Activated T-cell treated with anti-CD3 and anti-CD28 coated beads, Interleukin-2, amount 50 U/mL, for 72 hours (primary cell): ENCODE measurements around the gene LHX1. TPM values are rescaled to one million over a fixed set of nuclear protein-coding genes. Genes with fewer than 3 reads are reported as not detected.
A peak's percentile ranks its signal among the peaks of the same experiment; 100 is the strongest.

ENCODE experiments used
- ATAC-seq, 2 donors: fragments of 150-1000 bp; cut with Tn5 transposase; replicated peaks in 1 of 2; 2 replicates each; pipeline ENCODE4 v1.10.0; 2021; ENCODE audit warnings: moderate library complexity in 2 of 2, mild to moderate bottlenecking in 1 of 2
- DNase-seq, 2 donors: peaks; one replicate each; pipeline ENCODE4 v3.0.0; 2021 to 2022; ENCODE audit warnings: mixed read lengths in 1 of 2
- H3K27ac Mint-ChIP-seq: one replicate; pipeline ENCODE4 v1.8.0; 2022; ENCODE audit warnings: mild to moderate bottlenecking, moderate library complexity, mixed read lengths
- H3K27me3 Mint-ChIP-seq: one replicate; pipeline ENCODE4 v1.8.0; 2022; ENCODE audit warnings: low read depth, mixed read lengths
- H3K36me3 Mint-ChIP-seq, 2 donors: one replicate each; pipeline ENCODE4 v1.8.0; 2022; ENCODE audit warnings: mixed read lengths in 2 of 2, mild to moderate bottlenecking in 1 of 2; ENCODE audit not compliant: insufficient read depth in 2 of 2
- H3K4me1 Mint-ChIP-seq: one replicate; pipeline ENCODE4 v1.8.0; 2022; ENCODE audit warnings: low read depth, mixed read lengths
- H3K4me3 Mint-ChIP-seq, 2 donors: one replicate each; pipeline ENCODE4 v1.8.0; 2022; ENCODE audit warnings: mild to moderate bottlenecking in 2 of 2, mixed read lengths in 2 of 2, moderate library complexity in 2 of 2
- H3K9me3 Mint-ChIP-seq, 2 donors: one replicate each; pipeline ENCODE4 v1.8.0; 2022; ENCODE audit warnings: mixed read lengths in 2 of 2
- total RNA-seq, 2 donors: library from RNA; stranded (reverse); gene quantifications; one replicate each; pipeline ENCODE4 v1.2.3, GENCODE V29; 2022

The LHX1 gene
- total RNA-seq, 2 donors from 2014 or later, result 0.32 to 0.34 TPM

DNA sequence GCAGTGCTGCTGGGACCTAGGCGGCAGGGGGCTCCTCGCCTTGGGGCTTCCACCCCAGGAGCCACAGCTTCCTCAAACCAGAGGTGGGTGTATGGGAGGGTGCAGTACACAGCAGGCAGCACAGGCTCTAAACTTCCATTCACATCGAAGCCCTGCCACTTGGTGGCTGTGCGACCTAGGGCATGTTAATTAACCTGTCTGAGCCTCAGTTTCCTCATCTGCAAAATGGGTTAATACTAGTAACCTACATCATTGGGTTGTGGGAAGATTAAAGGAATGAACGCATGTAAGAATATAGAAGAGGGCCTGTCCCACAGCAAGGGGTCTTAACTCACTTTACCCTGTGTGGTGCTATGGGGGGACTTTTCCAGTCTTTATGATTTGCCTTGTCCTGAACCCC, 26.8 kb upstream of the LHX1 start:
- no peaks in the 10 kb centered on the region for H3K9me3 Mint-ChIP-seq
- peaks cover 2% of the 10 kb centered on the region for H3K4me1 Mint-ChIP-seq
- H3K4me3 Mint-ChIP-seq, result no peak overlapping the region
- peaks cover 28% of the 10 kb centered on the region for H3K27me3 Mint-ChIP-seq
- no peaks in the 10 kb centered on the region for H3K36me3 Mint-ChIP-seq
- H3K27ac Mint-ChIP-seq, result no peak overlapping the region
- DNase-seq, result no peak
- ATAC-seq, result no peak

DNA sequence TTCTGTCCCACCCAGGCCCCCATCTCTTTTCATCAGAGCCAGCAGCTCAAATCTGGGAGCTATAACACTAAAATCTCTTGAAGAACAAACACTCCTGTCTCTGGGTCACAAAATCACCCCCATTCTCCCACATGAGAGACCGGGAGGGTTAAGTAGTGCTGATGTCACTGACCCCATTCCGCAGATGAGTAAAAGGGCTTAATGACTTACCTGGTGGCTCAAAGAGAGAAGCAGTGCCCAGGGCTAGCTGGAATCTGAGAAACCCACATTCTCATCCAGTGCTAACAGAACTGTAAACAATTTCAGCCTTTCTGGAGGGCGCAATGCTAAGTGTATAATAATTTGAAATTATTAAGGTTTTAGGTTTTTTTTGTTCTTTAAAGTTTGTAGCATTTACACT, 26.3 kb upstream of the LHX1 start:
- Mint-ChIP-seq H3K4me3 (no peak overlapping the region), H3K27ac (no peak overlapping the region), H3K36me3 (no peaks in the 10 kb centered on the region), H3K4me1 (peaks cover 5% of the 10 kb centered on the region), H3K27me3 (peaks cover 28% of the 10 kb centered on the region), H3K9me3 (no peaks in the 10 kb centered on the region)
- ATAC-seq (no peak), DNase-seq (no peak)

DNA sequence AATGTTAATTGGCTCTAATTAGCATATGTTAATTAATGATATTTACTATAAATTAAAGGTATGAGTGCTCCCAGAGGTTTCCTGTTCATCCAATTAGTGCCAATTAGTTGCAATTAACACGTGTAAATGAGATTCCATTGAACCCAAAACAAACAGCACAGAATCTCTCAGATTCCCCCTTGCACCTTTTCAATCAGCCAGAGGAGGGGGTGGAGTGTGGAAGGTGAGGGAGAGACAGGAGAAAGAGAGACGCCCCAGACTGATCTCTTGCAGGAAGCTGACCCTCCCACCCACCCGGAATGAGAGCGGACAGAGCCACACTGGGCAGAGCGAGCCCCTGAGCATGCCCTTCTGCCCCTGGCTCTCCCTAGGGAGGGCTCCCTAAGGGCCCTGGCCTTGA, 24.1 kb upstream of the LHX1 start:
- H3K4me1 Mint-ChIP-seq, result peaks cover 6% of the 10 kb centered on the region

DNA sequence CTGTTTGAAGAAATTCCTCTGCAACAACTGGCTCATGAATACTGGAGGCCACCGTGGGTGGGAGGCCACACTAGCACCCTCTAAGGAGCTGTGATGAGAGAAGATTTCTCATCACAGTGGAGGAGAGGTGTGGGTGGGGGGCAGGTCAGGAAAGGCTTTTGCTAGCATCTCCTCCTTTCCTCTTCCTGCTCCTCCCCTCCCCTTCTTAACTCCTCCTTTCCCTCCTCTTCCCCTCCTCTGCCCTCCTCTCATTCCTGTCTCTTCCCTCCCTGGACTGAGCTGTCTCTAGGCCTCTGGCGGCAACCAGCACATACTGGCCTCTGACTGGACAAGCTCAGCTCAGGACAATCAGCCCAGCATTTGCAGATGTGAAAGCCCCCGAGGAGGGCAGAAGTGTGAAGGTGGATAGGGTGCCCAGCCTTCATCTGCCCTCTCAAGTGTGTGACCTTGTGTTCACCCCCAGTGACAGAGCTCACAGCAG, 19.0 kb upstream of the LHX1 start:
- Mint-ChIP-seq H3K9me3 (no peaks in the 10 kb centered on the region), H3K36me3 (no peaks in the 10 kb centered on the region), H3K27ac (no peak overlapping the region), H3K27me3 (peaks cover 36% of the 10 kb centered on the region), H3K4me1 (peaks cover 39% of the 10 kb centered on the region), H3K4me3 (no peak overlapping the region)
- no peak for ATAC-seq
- DNase-seq, result no peak

More for the DNA sequence above, 24.1 kb upstream of the LHX1 start:
- no peaks in the 10 kb centered on the region for H3K36me3 Mint-ChIP-seq
- no peak for ATAC-seq
- no peak overlapping the region for H3K27ac Mint-ChIP-seq
- no peaks in the 10 kb centered on the region for H3K9me3 Mint-ChIP-seq
- H3K27me3 Mint-ChIP-seq, result peaks cover 20% of the 10 kb centered on the region
- DNase-seq, result no peak
- no peak overlapping the region for H3K4me3 Mint-ChIP-seq

DNA sequence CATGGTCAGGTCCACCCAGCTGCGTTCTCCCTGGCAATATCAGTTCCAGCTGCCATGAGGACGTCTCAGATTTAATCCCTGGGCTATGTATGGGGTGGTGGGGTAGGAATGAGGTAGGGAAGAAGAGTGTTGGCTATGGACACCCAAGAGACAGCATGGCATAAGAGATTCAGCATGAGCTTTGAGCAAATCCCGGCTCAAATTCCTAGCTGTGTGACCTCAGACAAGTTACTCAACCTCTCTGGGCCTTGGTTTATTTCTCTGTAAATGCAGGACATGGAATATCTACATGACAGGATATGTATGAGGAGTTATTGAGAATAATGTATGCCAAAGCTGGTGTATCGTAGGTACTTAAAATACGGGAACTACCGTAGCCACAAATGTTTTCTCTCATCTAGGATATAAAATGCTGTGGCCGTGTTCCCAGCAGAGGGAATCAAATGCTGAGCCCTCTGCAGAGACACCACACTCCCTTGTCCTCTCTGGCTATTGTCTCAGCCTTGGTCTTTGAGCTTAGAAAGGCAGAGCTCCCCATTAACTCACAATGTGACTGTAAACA, 17.8 kb upstream of the LHX1 start:
- no peak overlapping the region for H3K4me3 Mint-ChIP-seq
- peaks cover 38% of the 10 kb centered on the region for H3K27me3 Mint-ChIP-seq
- peaks cover 39% of the 10 kb centered on the region for H3K4me1 Mint-ChIP-seq
- no peak for DNase-seq
- no peaks in the 10 kb centered on the region for H3K36me3 Mint-ChIP-seq
- no peak overlapping the region for H3K27ac Mint-ChIP-seq
- H3K9me3 Mint-ChIP-seq, result no peaks in the 10 kb centered on the region
- no peak for ATAC-seq

DNA sequence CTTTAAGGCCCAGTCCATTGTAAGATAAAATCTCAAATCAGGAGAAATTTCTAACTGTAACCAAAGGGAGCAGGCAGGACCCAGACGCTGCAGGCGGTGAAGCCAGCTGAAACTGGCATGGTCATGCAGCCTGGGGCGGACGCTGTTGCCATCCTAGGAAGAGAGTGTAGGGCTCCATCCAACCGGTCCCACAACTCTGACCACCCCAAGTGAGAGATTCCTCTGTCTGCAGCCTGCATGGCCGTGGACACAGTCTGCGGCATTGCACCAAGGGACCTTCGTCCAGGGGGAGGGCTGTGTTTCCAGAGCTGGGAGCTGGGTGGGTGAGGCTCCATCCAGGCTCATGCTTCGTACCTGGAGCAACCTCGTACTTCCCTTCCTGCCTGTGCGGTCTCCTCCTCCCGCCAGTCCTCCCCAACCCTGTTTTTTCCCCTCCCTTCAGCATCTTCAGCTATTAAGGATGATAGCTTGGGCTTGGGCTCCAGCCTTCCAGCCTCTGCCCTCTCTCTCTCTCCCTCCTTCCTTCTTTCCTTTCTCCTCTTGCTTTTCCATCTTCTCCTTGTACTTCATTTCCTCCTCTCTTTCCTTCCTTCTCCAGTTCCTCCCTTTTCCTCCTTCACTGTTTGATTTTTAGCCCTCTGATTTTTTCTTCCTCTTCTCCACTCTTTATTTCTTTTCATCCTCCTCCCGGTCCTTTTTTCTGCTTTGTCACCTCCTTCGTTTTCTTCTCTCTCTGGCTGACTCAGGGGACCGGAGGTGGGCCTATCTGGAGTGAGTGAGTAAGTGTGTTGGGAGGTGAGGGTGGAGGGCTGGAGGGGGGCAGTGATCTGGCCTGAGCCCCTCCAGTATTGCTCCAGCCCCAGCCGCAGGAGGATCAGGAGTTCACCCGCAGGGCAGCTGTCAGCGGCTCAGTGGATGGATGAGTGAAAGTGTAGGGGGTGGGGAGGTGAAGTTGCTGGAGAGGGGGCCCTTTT, 17.0 kb upstream of the LHX1 start:
- peak; percentile 25 to 31 for DNase-seq
- peaks cover 44% of the 10 kb centered on the region for H3K27me3 Mint-ChIP-seq

DNA sequence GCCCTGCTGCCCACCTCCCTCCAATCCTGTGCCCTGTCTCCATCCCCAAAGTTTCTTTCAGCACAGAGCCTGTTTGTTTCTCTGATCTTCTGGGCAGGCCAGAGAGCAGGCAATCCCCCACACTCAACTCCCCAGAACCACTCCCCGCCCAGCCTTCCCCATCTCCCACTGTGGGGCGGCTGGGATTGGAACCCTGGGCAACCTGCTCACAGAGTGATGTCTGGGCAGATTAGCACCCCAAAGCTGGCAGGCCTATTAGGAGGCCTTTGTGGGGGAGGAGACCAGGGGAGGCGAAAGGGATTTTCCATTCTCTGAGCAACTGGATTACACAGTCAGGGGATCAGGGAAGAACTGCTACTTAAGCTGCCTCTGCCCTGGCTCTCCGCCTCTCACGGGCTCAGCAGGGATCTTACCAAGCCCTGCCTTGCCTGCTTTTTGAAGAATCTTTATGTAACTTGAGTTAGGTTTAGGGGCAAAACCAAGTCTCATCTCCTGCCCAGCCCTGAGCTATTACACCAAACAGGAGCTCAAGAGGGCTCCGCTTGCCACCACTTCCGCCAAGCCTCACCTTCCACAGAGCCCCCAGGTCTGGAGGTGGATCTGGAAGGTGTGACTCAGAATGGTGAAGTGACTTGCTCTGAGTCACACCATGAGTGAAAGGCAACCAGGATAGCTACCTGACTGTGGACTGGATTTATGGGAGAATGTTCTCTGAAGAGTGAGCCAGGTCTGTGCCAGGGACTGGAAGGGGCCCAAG, 16.0 kb upstream of the LHX1 start:
- Mint-ChIP-seq H3K27me3 (peaks cover 53% of the 10 kb centered on the region), H3K4me1 (peaks cover 34% of the 10 kb centered on the region), H3K4me3 (peak overlapping the region; percentile 55 to 77), H3K27ac (peak overlapping the region; percentile 13), H3K9me3 (no peaks in the 10 kb centered on the region), H3K36me3 (no peaks in the 10 kb centered on the region)
- DNase-seq (peak; percentile 72 to 82), ATAC-seq (peak; percentile 96 to 98)

More for the DNA sequence above, 17.0 kb upstream of the LHX1 start:
- H3K27ac Mint-ChIP-seq, result no peak overlapping the region
- H3K36me3 Mint-ChIP-seq, result no peaks in the 10 kb centered on the region
- H3K9me3 Mint-ChIP-seq, result no peaks in the 10 kb centered on the region
- peak; percentile 41 to 44 for ATAC-seq
- H3K4me3 Mint-ChIP-seq, result peak overlapping the region; percentile 54 to 77
- H3K4me1 Mint-ChIP-seq, result peaks cover 39% of the 10 kb centered on the region

DNA sequence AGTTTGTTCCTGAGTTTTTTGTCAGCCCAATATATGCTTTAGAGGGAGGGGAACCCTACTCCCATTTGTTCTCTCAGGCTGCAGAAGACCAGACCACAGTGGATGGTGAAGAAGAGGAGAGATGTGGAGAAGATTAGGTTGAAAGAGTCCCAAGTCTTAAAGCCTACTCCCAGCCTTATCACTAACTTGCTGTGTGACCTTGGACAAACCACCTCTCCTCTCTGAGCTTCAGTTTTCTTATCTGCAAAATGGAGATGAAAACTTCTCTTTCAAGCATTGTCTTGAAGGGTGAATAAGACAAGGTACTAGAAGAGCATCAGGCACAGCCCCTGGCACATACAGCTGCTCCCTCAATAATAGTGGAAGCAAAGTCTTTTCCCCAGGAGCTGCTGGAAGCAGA, 15.1 kb upstream of the LHX1 start:
- Mint-ChIP-seq H3K4me3 (no peak overlapping the region), H3K27ac (no peak overlapping the region), H3K27me3 (peaks cover 60% of the 10 kb centered on the region), H3K9me3 (no peaks in the 10 kb centered on the region), H3K36me3 (no peaks in the 10 kb centered on the region), H3K4me1 (peaks cover 34% of the 10 kb centered on the region)
- ATAC-seq, result no peak
- no peak for DNase-seq

DNA sequence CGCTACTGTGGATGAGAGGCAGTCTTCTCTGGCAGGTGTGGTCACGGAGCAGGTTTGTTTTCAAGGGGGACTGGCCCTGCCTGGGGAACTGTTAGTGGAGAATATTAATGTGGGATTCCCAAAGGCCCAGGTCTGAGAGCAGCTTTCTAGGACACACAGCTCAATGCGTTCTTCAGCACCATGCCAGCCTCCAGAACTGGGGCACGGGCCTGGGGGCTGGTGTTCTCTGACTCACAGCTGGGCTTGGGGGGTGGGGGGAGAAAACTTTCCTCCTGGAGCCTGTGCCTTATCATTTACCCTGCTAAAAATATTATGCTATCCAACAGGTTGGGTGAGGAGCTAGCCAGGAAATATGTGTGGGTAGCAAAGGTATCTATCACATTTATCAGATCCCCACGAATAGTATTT, 13.5 kb upstream of the LHX1 start:
- ATAC-seq (no peak), DNase-seq (no peak)
- no peak overlapping the region for H3K4me3 Mint-ChIP-seq
- H3K9me3 Mint-ChIP-seq, result no peaks in the 10 kb centered on the region
- peaks cover 74% of the 10 kb centered on the region for H3K27me3 Mint-ChIP-seq
- no peaks in the 10 kb centered on the region for H3K36me3 Mint-ChIP-seq
- H3K4me1 Mint-ChIP-seq, result peaks cover 36% of the 10 kb centered on the region
- no peak overlapping the region for H3K27ac Mint-ChIP-seq

DNA sequence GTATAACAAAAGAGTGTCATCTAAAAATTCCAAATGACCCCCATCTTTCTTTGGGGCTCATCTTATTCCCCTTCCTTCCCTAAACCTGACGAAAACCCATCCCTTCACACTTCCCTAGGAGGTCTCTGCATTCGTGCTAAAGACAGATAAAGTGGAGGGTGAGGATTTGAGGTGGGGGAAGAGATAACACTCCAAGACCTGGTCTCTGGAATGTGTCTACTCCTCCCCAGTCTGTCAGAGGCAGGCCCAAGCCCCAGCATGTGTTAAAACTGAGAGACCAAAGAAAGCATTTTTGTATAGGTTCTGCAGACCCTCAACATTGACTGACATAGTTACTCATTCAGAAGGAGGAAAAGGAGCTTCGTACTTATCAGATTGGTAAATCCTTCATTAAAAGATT, 11.0 kb upstream of the LHX1 start:
- Mint-ChIP-seq H3K27me3 (peaks cover 83% of the 10 kb centered on the region), H3K9me3 (no peaks in the 10 kb centered on the region), H3K36me3 (no peaks in the 10 kb centered on the region), H3K27ac (no peak overlapping the region), H3K4me3 (no peak overlapping the region), H3K4me1 (peaks cover 26% of the 10 kb centered on the region)
- DNase-seq, result no peak
- ATAC-seq, result no peak

DNA sequence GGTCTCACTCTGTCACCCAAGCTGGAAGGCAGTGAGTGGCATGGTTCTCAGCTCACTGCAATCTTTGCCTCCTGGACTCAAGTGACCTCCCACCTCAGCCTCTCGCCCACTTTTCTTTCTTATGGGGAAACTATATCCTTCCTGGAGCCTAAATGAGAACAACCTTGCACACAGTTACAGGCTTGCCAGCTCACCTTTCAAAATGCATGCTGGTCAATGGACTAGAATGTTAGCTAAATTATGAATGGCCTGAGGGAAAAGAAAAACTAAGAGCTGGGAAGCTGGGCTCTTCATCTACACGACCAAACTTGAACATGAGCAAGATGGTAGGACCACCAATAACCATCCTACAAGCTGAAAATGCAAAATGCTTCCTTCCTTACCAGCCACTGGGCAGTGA, 10.6 kb upstream of the LHX1 start:
- DNase-seq (no peak), ATAC-seq (no peak)
- Mint-ChIP-seq H3K4me3 (no peak overlapping the region), H3K9me3 (no peaks in the 10 kb centered on the region), H3K36me3 (no peaks in the 10 kb centered on the region), H3K27ac (no peak overlapping the region), H3K27me3 (peaks cover 83% of the 10 kb centered on the region), H3K4me1 (peaks cover 23% of the 10 kb centered on the region)

DNA sequence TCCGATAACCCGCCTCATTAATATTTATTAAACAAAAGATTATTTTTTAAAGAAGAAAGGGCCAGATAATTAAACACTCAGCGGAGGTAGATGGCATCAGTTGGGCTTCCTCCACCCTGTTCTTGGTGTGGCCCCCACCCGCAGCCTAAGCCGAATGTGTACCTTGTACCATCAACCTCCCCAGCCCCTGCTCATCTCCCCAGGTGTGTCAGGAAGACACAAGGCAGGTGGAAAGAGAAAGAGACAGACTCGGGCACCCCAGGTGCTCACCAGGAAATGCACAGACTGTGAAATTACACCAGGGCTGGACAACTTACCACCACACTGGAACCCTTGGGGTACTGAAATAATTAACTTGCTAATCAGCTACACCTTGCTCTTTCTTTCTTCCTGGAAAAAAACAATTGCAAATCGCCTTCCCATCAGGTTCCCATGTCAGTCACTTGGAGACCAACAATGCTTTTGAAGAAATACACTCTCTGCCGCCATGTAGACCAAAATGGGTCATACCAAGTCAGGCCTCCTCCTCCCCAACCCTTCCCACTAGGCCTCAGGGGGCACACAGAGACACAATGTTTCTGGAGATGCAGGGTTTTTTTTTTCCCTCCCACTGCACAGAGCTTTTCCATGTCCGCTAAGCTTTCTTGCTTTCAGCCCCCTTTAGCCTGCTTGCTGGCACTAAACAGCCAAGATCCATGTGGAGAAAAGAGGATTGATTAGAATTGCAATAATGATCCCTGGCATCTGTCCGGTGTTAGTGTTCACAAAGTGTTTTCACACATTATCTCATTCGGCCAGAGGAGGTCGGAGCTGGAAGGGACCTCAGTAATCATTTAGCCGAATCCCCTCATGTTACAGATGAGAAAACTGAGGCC, 8.6 kb upstream of the LHX1 start:
- Mint-ChIP-seq H3K4me1 (peaks cover 37% of the 10 kb centered on the region), H3K36me3 (peaks cover 0 to 2% of the 10 kb centered on the region in 2 donors), H3K9me3 (no peaks in the 10 kb centered on the region), H3K27me3 (peaks cover 88% of the 10 kb centered on the region), H3K4me3 (peak overlapping the region in 1 of 2 donors; percentile 79), H3K27ac (no peak overlapping the region)
- ATAC-seq (no peak), DNase-seq (no peak)
